Epithelial cell of proximal tubule (primary cell): ENCODE data around the gene FUT7. TPM values are rescaled to one million over a fixed set of nuclear protein-coding genes. Genes with fewer than 3 reads are reported as not detected.
"Not testable (repeated sequence)": the region's sequence is repeated elsewhere in the genome, so short reads cannot be mapped to it uniquely, and the experiment has no call there.

Source experiments
- DNase-seq: peaks from one replicate; pipeline ENCODE4 v3.0.0-alpha.2; 2011; ENCODE audit warnings: low read depth
- H3K4me3 ChIP-seq: 2 replicates; pipeline ENCODE4 v1.5.1; 2011; ENCODE audit warnings: low read depth, mild to moderate bottlenecking, low read length
- CTCF ChIP-seq: conservative IDR thresholded peaks from 2 replicates; pipeline ENCODE4 v1.5.1; 2012; ENCODE audit warnings: low read depth, mild to moderate bottlenecking, low read length
- total RNA-seq: library from RNA; depleted of rRNA; stranded (reverse); fragments of >200 nt; gene quantifications from 2 replicates; pipeline ENCODE4 v1.2.3, GENCODE V29; 2015

FUT7 gene
- total RNA-seq, 1 donor from 2014 or later: not detected

DNA sequence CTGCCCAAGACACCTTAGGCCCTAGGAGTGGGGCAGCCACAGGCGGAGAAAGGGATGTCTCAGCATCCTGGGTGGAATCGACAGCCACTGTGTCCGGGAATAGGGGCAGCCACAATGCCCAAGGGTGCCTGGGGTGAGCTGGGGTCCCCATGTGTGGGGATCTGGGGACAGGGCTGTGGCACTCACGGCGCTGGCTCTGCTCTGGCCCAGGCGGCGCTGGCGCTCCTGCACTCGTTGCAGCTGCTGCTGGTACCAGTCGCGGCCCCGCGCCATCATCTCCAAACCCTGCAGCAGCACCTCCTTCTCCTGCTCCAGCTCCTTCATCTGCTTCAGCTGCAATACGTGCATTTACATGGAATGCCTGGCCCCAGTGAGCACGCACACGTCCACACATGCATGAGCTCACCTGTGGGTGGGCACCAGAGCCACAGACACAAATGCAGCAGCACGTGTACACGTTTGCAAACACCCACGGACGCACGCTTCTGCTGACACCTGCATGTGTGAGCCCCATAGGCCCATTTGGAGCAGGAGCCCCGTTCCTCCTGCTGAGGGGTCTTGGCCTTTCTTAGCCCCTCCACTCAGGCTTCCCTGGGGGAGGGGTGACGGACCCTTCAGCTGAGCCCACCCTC lies 33.6 kb upstream of the FUT7 start:
- no peak for TF ChIP-seq CTCF
- H3K4me3 ChIP-seq: no peak overlapping the region
- DNase-seq: no peak

GRCh38 chr9:137064880-137065164 lies 32.9 kb upstream of the FUT7 start:
- TF ChIP-seq CTCF: no peak
- H3K4me3 ChIP-seq: no peak overlapping the region
- no peak for DNase-seq

GRCh38 chr9:137064027-137064879 lies 32.4 kb upstream of the FUT7 start:
- no peak for DNase-seq
- TF ChIP-seq CTCF: peak; percentile 79
- no peak overlapping the region for H3K4me3 ChIP-seq

DNA sequence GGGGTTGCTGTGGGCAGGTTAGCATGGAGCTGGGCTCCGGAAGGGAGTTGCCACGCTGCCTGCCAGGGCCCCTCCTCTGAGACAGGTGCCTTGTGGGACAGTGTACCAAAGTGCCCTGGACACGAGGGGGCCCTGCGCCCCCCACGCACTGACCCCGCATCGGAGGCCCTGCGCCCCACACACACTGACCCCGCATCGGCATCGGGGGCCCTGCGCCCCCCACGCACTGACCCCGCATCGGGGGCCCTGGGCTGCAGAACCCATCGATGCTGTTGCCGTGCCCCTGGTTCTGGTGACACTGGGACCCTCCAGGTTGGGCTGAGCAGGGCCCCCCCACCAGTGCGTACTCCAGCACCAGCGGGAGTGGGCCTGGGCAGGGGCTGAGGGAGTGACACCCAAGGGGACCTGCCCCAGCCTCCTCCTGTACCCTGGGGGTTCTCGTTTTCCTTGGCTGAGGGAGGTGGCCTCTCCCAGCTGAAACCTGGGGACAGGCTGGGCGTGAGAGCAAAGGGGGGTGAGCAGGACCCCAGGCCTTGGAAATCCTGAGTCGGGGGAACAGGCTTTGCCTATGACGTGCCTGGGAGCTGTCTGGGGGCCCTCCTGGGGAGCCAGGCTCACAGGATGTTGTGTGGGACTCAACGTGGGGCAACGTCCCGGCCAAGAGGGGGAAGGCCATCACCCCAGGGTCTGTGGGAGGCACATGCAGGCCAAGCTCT lies 31.6 kb upstream of the FUT7 start:
- no peak overlapping the region for H3K4me3 ChIP-seq
- TF ChIP-seq CTCF: no peak
- no peak for DNase-seq

DNA sequence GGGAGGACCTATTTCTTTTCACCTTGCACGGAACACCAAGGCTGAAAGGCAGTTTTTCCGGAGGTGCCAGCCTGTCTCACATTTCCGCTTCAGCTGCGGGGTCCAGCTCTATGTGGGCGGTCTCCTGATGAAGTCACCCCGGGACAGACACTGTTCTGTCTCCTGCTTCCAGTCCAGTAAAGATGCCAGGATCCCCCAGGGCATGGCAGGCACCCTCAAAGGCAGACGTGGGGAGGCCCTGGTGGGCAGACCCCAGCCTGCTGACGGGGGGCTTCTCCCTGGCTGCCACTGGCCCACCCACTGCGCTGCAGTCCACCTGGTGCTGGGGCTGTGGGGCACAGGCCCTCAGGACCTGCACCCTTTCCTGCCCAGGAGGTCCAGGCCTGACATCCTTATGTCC lies 30.9 kb upstream of the FUT7 start:
- H3K4me3 ChIP-seq, DNase-seq: not testable (repeated sequence)

DNA sequence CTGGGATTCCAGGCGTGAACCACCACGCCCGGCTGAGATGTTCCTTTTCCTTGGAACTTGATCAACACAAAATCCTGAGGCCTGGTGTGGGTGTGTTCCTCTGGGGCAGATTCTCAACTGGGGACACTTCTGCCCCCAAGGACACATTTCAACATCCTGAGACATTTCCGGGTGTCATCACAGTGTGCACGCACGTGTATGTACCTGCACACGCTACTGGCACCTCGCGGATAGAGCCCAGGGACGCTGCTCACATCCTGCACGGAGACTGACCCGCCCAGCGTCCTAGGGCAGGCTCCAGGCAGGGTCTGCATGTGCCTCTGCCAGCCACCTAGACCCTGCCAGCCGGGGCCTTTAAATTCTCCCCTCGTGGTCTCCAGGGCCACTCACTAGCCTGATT lies 30.5 kb upstream of the FUT7 start:
- no peak for TF ChIP-seq CTCF
- no peak for DNase-seq
- no peak overlapping the region for H3K4me3 ChIP-seq

DNA sequence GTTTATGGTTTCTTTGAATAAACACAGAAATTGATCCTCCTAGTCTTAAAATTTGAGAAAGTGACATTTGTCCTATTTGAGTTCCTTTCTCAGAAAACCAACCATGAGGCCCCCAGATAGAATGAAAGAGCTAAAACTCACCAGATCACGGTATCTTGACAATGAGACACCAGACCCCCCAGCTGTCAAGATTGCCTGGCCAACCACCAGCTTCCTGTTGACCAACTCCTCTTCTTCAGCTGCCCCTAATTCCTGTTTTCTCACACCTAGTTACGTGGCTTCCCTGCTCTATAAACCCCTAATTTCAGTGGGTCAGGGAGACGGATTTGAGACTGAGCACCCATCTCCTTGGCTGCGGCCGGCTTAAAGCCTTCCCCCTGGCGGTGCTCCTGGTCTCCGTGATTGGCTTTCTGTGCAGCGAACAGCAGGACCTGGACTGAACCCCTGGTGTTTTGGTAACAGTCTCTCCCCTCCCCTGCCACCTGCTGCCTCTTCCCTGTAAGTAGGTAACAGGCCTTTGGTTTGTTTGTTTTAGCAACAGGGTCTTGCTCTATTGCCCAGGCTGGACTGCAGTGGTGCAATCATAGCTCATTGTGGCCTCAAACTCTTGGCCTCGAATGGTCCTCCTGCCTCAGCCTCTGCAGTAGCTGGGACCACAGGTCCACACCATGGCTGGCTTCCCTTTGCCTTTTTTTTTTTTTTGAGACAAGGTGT lies 26.8 kb upstream of the FUT7 start:
- TF ChIP-seq CTCF: no peak
- no peak overlapping the region for H3K4me3 ChIP-seq
- DNase-seq: no peak
